Measurements from ENCODE around the gene NEDD4L.

NEDD4L gene

GRCh38 chr18:58397385-58398132 is 353.5 kb downstream of the NEDD4L start:
- no peak for TF ChIP-seq CTCF (IDR thresholded peaks at IDR 0.05; ENCODE audit: low read depth, low read length, missing control alignments)
- no peak overlapping the region for H3K4me3 ChIP-seq (ENCODE audit: low read depth, low read length)
- no peak for DNase-seq (ENCODE audit: low read depth)

DNA sequence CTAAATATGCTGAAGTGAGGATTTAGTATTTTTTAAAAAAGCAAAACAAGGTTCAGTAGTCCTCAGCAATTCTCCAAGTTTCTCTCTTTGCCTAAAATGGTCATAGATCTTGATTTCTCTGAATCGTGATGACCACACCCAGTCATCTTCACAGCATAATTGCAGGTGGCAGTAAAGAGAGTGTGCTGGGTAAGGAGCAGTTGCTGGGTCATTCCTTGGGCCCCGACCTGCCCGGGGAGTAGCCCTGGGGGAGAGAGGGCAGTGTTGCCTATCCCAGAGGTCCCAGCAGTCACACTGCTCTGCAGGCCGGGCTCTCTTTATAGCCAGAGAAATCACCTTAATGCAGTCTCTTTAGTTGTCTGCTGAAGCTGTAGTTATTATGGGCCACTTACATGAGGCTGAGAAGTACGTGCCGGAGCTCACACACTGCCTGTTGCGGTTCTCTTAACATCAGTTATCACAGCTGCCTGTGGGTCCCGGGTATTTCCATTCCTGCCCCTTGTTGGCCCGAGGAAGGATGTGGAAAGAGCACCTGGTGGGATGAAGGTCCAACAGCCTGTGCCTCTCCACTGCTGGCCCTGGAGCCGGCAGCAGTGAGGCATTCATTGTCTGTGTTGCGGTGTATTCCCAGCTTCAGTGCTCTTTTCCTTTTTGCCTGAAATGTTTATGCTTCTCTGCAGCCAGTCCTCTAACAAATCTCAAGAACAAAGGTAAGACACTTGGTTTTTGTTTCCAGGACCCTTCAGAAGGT is 354.8 kb downstream of the NEDD4L start:
- no peak for DNase-seq (ENCODE audit: low read depth)
- no peak overlapping the region for H3K4me3 ChIP-seq (ENCODE audit: low read depth, low read length)
- no peak for TF ChIP-seq CTCF (IDR thresholded peaks at IDR 0.05; ENCODE audit: low read depth, low read length, missing control alignments)

DNA sequence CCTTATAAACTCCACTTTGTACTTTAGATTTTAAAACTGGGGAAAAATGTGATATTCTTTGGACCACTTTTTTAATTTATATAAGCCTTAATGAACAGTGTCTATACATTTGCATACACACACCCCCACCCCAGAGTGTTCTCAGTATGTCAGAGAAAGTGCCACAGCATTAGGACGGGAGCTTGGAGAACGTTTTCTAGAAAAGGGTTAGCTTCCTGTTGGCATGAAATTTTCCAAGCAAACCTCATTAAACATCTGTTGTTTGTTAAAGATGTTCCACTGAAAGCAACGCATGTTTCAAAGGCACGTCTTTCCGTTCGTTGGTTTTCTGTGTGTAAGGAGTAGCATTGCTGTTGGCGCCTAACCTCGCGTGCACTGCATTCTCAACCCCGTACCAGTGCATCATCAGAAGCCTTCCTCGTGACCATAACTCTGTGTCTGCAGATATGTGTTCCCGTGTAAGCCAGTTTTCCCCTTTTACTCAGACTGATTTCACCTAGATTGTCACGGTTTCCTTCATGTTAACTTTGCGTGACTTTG is 356.4 kb downstream of the NEDD4L start:
- no peak for TF ChIP-seq CTCF (IDR thresholded peaks at IDR 0.05; ENCODE audit: low read depth, low read length, missing control alignments)
- no peak overlapping the region for H3K4me3 ChIP-seq (ENCODE audit: low read depth, low read length)
- DNase-seq (ENCODE audit: low read depth) = no peak

DNA sequence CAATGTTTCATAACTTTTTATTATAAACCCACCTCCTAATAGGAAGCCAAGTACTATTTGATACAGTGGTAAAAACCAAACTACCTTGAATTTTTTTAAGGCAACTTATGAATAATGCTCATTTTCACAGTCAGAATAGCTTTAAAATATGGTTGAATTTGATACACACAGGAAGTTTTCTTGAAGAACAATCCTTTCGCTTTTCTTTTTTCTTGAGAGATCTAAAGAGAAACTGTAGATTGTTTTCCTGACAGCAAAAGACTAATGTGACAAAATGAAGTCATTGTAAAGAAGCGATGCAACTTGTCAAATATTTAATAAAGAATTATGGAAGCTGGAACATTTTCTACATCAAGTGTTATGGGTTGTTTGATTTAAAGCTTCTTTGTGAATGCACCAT is 357.2 kb downstream of the NEDD4L start:
- DNase-seq (ENCODE audit: low read depth) = no peak
- TF ChIP-seq CTCF (IDR thresholded peaks at IDR 0.05; ENCODE audit: low read depth, low read length, missing control alignments) = no peak
- no peak overlapping the region for H3K4me3 ChIP-seq (ENCODE audit: low read depth, low read length)

GRCh38 chr18:58402247-58402646 is 358.2 kb downstream of the NEDD4L start:
- TF ChIP-seq CTCF (IDR thresholded peaks at IDR 0.05; ENCODE audit: low read depth, low read length, missing control alignments) = no peak
- no peak for DNase-seq (ENCODE audit: low read depth)
- no peak overlapping the region for H3K4me3 ChIP-seq (ENCODE audit: low read depth, low read length)

GRCh38 chr18:58402951-58403702 is 359.1 kb downstream of the NEDD4L start:
- no peak for TF ChIP-seq CTCF (IDR thresholded peaks at IDR 0.05; ENCODE audit: low read depth, low read length, missing control alignments)
- H3K4me3 ChIP-seq (ENCODE audit: low read depth, low read length) = no peak overlapping the region
- no peak for DNase-seq (ENCODE audit: low read depth)
